Caki2 (cell line): ENCODE measurements around the gene IMPG2. TPM values are rescaled to one million over a fixed set of nuclear protein-coding genes. Genes with fewer than 3 reads are reported as not detected.

Experiments
- DNase-seq: peaks from one replicate; pipeline ENCODE4 v3.0.0-alpha.2; 2015; ENCODE audit warnings: low read depth
- in situ Hi-C: cut with HindIII; loops from 2 replicates; pipeline ENCODE4 v1.10.0; 2016; ENCODE audit warnings: low sequenced_read_pairs, low pct_unique_long_range_greater_than_20kb, mixed read lengths
- total RNA-seq: library from RNA; depleted of rRNA; stranded (reverse); fragments of >200 nt; shearing (Covaris generic); gene quantifications from 2 replicates; pipeline ENCODE4 v1.2.3, GENCODE V29; 2014; ENCODE audit warnings: low replicate concordance

IMPG2 gene
- total RNA-seq, 1 experiment from 2014 or later, result under 0.01 TPM

GRCh38 chr3:101252307-101252706 is 68.1 kb downstream of the IMPG2 start:
- in situ Hi-C loops, result no loop called here
- no peak for DNase-seq

- no peak for DNase-seq
- in situ Hi-C loops, result no loop called here
Observed at GRCh38 chr3:101251441-101251840, 68.9 kb downstream of the IMPG2 start.

GRCh38 chr3:101249522-101249921 is 70.9 kb downstream of the IMPG2 start:
- DNase-seq, result no peak
- in situ Hi-C loops, result no loop called here

- no peak for DNase-seq
- in situ Hi-C loops, result no loop called here
Observed at GRCh38 chr3:101248736-101249135, 71.6 kb downstream of the IMPG2 start.

DNA sequence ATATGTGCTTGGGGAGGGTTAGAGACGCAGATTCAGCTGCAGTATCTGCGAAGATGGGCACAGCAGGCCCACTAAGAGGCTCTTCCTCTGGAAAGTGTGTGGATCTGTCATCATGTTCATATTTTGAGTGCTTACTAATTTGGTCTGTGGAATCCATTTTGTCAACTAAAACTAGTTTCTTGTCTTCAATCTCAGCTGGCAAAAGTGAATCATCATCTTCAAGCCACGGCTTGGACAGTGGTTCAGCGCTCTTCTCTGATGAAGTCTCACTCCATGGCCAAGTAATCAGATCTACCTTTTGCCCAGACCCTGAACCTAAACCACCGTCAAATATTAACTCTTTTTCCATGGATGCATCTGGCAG is 76.2 kb downstream of the IMPG2 start:
- in situ Hi-C loops, result no loop called here
- no peak for DNase-seq

- DNase-seq, result no peak
- in situ Hi-C loops, result no loop called here
Observed at GRCh38 chr3:101243285-101244211, 76.8 kb downstream of the IMPG2 start.

GRCh38 chr3:101240719-101241399 is 79.5 kb downstream of the IMPG2 start:
- in situ Hi-C loops, result no loop called here
- no peak for DNase-seq

DNA sequence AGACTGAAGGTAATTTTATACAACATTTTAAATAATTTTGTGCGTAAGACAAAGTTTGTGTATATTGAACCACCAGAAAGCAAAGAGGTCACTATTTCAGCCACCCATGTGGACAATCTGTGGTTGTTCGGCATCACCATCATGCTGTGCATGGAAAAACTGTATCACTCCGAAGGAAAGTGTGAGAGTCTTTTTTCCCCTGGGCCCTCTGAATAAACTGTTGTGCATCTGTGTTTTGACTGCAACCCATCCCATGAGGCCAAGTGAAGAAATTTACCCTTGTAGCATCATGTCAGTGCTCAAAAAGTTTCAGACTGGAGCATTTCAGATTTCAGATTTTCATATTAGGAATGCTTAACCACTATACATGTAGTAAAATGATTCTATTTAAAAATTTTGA is 85.3 kb downstream of the IMPG2 start:
- in situ Hi-C loops, result no loop called here
- DNase-seq, result no peak

DNA sequence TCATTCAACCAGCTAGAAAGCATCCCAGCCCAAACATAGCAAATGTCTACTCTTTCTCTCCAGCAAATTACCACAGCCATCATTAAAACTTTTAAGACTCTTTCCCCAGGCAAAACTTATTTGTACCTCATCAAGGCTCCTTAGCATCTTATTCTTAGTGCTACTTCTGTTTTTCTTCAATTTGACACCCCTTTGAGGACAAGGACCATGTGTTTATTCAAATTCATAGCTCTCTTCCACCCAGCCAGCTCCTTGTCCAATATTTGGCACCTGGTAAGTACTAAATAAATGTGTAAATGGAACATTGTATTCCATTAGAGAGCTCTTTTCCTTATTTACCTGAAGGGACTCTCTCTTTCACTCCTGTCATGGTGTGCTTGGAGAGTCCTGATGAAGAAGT is 89.8 kb downstream of the IMPG2 start:
- in situ Hi-C loops, result no loop called here
- DNase-seq, result no peak

DNA sequence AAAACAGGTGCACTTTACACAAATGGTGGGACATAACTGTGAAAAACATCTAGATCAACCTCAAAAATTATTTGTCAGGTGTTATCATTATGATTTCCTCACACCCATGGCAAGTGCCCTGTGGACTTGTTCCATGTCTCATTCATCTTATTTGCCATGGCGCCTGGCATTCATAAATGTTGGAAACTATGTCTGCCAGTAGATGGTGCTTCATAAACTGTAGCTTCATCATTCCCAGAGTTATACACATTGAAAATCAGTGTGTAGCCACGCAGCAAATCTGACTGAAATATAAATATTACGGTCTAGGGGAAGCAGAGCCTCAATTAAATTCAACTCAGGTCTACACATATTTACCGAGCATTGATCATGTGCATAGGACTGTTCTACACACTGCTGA is 90.7 kb downstream of the IMPG2 start:
- in situ Hi-C loops, result no loop called here
- no peak for DNase-seq

DNA sequence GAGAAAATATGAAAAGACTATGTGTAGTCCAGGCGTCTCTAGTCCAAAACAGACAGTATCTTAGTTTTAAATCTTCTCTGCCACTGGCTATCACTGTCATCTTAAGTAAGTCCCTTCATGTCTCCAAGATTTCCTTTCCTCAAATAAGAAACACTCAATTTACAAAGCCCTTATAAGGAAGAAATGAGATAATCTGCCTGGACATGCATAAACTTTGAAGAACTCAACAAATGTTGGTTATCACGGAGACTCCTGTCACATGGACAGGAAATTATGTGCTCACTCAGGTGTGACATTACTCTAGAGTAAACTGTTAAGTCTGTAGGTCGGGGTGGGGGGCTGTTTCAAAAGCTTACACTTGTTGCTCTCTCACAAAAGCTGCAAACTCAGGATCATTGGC is 91.9 kb downstream of the IMPG2 start:
- in situ Hi-C loops, result no loop called here
- DNase-seq, result no peak

DNA sequence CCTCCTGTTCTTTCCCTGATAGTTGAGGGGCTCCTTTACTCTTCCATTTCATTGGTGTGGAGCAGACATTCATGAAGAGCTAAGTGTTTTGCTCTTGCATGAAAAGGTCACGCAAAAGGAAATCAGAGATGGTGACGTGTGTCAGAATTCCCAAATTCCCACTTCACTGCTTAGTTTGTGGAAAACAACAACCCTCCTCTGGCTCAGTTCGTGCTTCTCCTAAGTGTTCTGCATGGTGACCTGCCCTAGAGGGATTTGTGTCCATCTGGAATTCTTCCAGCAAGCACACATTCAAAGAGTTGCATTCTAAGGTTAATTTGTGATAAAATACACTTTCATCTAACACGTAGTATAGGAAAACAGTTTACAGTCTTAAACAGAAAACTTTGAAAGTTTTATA is 95.6 kb downstream of the IMPG2 start:
- in situ Hi-C loops, result no loop called here
- no peak for DNase-seq

- in situ Hi-C loops, result no loop called here
- DNase-seq, result no peak
Observed at GRCh38 chr3:101223016-101223415, 97.4 kb downstream of the IMPG2 start.

DNA sequence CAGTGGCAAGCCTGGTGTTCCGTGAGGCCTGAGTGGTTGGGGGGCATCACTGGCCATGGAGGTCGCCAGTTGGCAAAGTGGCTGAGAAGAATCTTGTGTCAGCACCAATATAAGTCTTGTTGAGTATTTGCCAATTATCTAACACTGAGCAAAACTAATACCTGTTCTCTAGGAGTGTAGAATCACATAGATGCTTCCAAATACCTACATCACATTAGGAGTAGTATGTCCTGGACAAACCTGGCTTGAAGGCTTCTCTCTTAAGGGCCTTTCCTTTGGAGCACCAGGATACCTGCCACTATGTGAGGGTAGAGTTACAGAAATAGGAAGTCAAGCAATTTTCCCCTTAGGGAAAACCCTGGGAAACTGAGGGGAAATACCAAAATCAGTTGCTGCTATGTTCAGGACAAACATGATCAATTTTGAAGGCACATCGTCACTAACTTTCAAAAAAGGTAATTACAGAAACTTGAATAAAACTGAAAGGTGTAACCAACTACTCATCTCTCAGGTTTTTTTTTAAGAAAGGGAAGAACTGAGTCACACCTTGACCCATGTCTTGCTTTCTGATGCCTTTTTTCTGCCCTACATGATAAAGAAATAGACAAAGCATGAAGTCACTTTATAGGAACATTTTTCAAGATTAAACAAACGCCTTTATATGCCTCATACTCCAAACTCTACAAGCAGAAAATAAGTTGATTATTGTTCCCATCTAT is 100.4 kb downstream of the IMPG2 start:
- in situ Hi-C loops, result no loop called here
- no peak for DNase-seq

DNA sequence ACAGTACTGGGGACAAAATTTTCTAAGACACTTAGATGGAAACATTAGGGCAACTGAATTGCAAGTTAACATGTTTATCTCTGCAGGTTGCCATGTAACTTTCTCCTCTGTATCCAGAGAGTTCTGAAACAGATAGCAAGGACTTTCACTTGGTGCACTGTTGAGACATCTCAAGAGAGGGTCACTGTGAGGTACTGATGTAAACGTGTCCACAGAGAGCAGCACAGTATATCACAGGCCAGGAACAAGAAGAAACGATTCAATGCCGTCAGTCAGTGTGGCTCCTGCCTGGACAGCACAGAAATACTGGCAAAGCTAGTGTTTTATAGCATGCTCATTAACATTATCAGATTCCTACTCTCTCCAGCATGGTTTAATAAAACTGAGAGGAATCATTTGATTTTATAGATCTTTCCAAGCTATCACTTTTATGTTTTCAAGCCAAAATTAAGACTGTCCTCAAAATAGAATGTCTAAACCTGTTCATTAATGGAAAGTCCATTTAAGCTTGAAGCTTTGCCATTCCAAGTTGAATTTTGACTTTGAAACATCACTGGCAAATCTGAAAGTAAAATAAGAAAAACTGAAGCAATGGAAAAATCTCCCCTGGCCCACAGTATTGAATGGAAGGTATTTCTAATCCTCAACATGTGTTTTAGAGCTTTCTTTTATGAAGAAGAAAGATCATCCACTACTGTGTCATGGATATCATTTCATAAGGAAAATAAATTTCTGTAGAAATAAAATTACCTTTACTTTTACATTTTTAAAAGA is 102.7 kb downstream of the IMPG2 start:
- in situ Hi-C loops, result no loop called here
- DNase-seq, result no peak

- in situ Hi-C loops, result no loop called here
- no peak for DNase-seq
Observed at GRCh38 chr3:101216710-101217465, 103.5 kb downstream of the IMPG2 start.

DNA sequence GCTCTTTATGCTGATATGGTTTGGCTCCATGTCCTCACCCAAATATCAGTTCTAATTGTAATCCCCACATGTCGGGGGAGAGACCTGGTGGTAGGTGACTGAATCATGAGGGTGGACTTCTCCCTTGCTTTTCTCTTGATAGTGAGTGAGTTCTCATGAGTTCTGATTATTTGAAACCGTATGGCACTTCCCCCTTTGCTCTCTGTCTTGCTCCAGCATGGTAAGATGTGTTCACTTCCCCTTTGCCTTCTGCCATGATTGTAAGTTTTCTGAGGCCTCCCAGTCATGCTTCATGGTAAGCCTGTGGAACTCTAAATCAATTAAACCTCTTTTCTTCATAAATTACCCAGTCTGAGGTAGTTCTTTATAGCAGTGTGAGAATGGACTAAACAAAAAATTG is 107.6 kb downstream of the IMPG2 start:
- in situ Hi-C loops, result no loop called here
- no peak for DNase-seq

DNA sequence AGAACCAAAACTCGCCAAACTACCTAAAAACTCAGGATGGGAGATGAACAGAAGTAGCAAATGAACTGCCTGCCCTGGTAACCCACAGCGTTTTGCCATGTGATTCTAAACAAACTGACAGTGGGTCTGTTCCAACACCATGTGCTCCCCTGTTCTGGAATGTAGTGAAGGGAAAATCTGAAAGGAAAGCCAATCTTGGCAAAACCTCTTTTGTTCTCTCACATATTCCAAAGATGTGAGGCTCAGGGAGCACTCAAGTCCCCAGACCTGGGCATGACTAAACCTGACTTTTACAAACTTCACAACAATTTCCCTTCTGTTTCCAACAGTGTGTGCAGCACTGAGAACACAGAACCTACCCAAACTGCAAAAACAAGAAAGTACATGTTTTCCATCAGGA is 116.1 kb downstream of the IMPG2 start:
- in situ Hi-C loops, result no loop called here
- no peak for DNase-seq
